HCT116 (cell line): ENCODE data around the gene RHBDD3. TPM values are rescaled to one million over a fixed set of nuclear protein-coding genes. Genes with fewer than 3 reads are reported as not detected.

Source experiments
- ATAC-seq: fragments of 200-7000 bp; cut with Tn5 transposase; 2 replicates; pipeline ENCODE4 v1.9.1; 2020; ENCODE audit warnings: mild to moderate bottlenecking, moderate library complexity
- BruUV-seq: library from RNA; stranded (reverse); fragments of 400-500 nt; replicated peaks from 2 replicates; lab custom pipeline; 2021; lab: Mats Ljungman, UMichigan
- CTCF ChIA-PET: fragments of 300-600 bp; sonication (Branson Sonifier 250); formaldehyde crosslinking; loops from one replicate; lab custom pipeline; 2021; ENCODE audit warnings: antibody characterized with exemption; lab: Charles Lee
- POLR2A ChIA-PET: fragments of 300-600, 350-600 bp; sonication (Branson Sonifier 250); formaldehyde crosslinking; loops from one replicate; lab custom pipeline; 2021; ENCODE audit warnings: antibody characterized with exemption; lab: Charles Lee
- RAD21 ChIA-PET, 2 experiments: fragments of 300-600 bp; sonication (Branson Sonifier 250); formaldehyde crosslinking; loops; one replicate each; lab custom pipeline; 2023; ENCODE audit warnings: low total read pairs in 2 of 2; ENCODE audit not compliant: uncharacterized antibody in 2 of 2, unreplicated experiment in 2 of 2, low non-redundant PET in 1 of 2; lab: Charles Lee
- DNase-seq: peaks from one replicate; pipeline ENCODE4 v3.0.0-alpha.2; 2010; ENCODE audit warnings: low read depth, low spot score
- H2AFZ ChIP-seq: fragments of 200-600 bp; shearing (Covaris generic), sonication (generic); 2 replicates; pipeline ENCODE4 v1.6.1; 2017; ENCODE audit warnings: low read depth, mixed run types, mixed read lengths, antibody characterized with exemption, low read length; ENCODE audit not compliant: poor library complexity, severe bottlenecking
- H3K27ac ChIP-seq: 2 replicates; pipeline ENCODE4 v1.5.1; 2012; ENCODE audit warnings: low read depth, low read length
- H3K27me3 ChIP-seq: fragments of 200-600 bp; sonication (generic); 2 replicates; pipeline ENCODE4 v1.6.1; 2016; ENCODE audit warnings: mixed run types, low read length, mixed read lengths; ENCODE audit not compliant: insufficient read depth
- H3K36me3 ChIP-seq, 2 experiments: fragments of 200-500 bp in 1 of 2; fragments of 200-600 bp in 1 of 2; sonication (Bioruptor generic) in 1 of 2; sonication (generic) in 1 of 2; 2 replicates each; pipeline versions ENCODE4 v1.5.1 to v1.6.1; 2014 to 2016; ENCODE audit warnings: low read length in 2 of 2, inconsistent platforms in 1 of 2, mixed read lengths in 1 of 2, mixed run types in 1 of 2; ENCODE audit not compliant: insufficient read depth in 2 of 2, control insufficient read depth in 1 of 2
- H3K4me1 ChIP-seq, 2 experiments: fragments of 200-600 bp in 1 of 2; sonication (generic) in 1 of 2; 2 replicates each; pipeline versions ENCODE4 v1.5.1 to v1.6.1; 2012 to 2017; ENCODE audit warnings: low read length in 2 of 2, inconsistent platforms in 1 of 2, mild to moderate bottlenecking in 1 of 2, mixed read lengths in 1 of 2, mixed run types in 1 of 2, moderate library complexity in 1 of 2; ENCODE audit not compliant: insufficient read depth in 2 of 2, control insufficient read depth in 1 of 2
- H3K4me2 ChIP-seq: fragments of 200-600 bp; sonication (generic); 2 replicates; pipeline ENCODE4 v1.6.1; 2017; ENCODE audit warnings: mixed run types, low read length, mixed read lengths
- H3K4me3 ChIP-seq, 2 experiments: fragments of 200-600 bp in 1 of 2; sonication (generic) in 1 of 2; replicated peaks in 1 of 2; 2 replicates each; pipeline ENCODE4 v1.5.1; 2011 to 2016; ENCODE audit warnings: low read length in 2 of 2, control low read depth in 1 of 2, low read depth in 1 of 2, mild to moderate bottlenecking in 1 of 2, mixed read lengths in 1 of 2, mixed run types in 1 of 2
- H3K79me2 ChIP-seq: fragments of 200-600 bp; sonication (generic); 2 replicates; pipeline ENCODE4 v1.6.1; 2017; ENCODE audit warnings: mild to moderate bottlenecking, mixed run types, low read length, moderate library complexity, mixed read lengths; ENCODE audit not compliant: insufficient read depth
- H3K9ac ChIP-seq: fragments of 200-600 bp; sonication (generic); 2 replicates; pipeline ENCODE4 v1.6.1; 2016; ENCODE audit warnings: low read length, mixed read lengths
- H3K9me2 ChIP-seq: fragments of 200-600 bp; sonication (generic), shearing (Covaris generic); 2 replicates; pipeline ENCODE4 v1.6.1; 2017; ENCODE audit warnings: mixed run types, mild to moderate bottlenecking, moderate library complexity; ENCODE audit not compliant: insufficient read depth
- H3K9me3 ChIP-seq, 2 experiments: fragments of 200-500 bp in 1 of 2; fragments of 200-600 bp in 1 of 2; sonication (Bioruptor generic) in 1 of 2; sonication (generic) in 1 of 2; 2 replicates each; pipeline ENCODE4 v1.6.1; 2014 to 2017; ENCODE audit warnings: low read length in 2 of 2, mixed read lengths in 2 of 2, inconsistent platforms in 1 of 2, low read depth in 1 of 2, mild to moderate bottlenecking in 1 of 2, mixed run types in 1 of 2, moderate library complexity in 1 of 2; ENCODE audit not compliant: control insufficient read depth in 1 of 2, insufficient read depth in 1 of 2
- H4K20me1 ChIP-seq: fragments of 200-600 bp; sonication (generic), shearing (Covaris generic); 2 replicates; pipeline ENCODE4 v1.6.1; 2017; ENCODE audit warnings: mixed run types, mild to moderate bottlenecking, moderate library complexity; ENCODE audit not compliant: insufficient read depth
- CBX3 ChIP-seq: IDR thresholded peaks from 2 replicates; pipeline ENCODE4 v1.6.1; 2012; ENCODE audit warnings: low read depth
- CEBPB ChIP-seq: IDR thresholded peaks from 2 replicates; pipeline ENCODE4 v1.6.1; 2012; ENCODE audit warnings: low read depth
- ELF1 ChIP-seq: IDR thresholded peaks from 2 replicates; pipeline ENCODE4 v1.6.1; 2012; ENCODE audit warnings: low read depth, borderline replicate concordance
- EZH2 ChIP-seq: fragments of 200-600 bp; sonication (generic); IDR thresholded peaks from 2 replicates; pipeline ENCODE4 v1.6.1; 2017; ENCODE audit warnings: antibody characterized with exemption, mixed run types
- EZH2phosphoT487 ChIP-seq: fragments of 200-600 bp; IDR thresholded peaks from 2 replicates; pipeline ENCODE4 v1.6.1; 2018; ENCODE audit warnings: antibody characterized with exemption, borderline replicate concordance
- FOSL1 ChIP-seq: IDR thresholded peaks from 2 replicates; pipeline ENCODE4 v1.6.1; 2012; ENCODE audit warnings: low read depth
- JUND ChIP-seq: IDR thresholded peaks from 2 replicates; pipeline ENCODE4 v1.6.1; 2012
- POLR2A ChIP-seq: IDR thresholded peaks from 2 replicates; pipeline ENCODE4 v1.7.0; 2011; ENCODE audit warnings: borderline replicate concordance; ENCODE audit not compliant: insufficient read depth, insufficient read length; ENCODE audit errors: extremely low read depth
- POLR2AphosphoS5 ChIP-seq: IDR thresholded peaks from 2 replicates; pipeline ENCODE4 v1.6.1; 2011; ENCODE audit warnings: mild to moderate bottlenecking, low read depth, low read length, moderate library complexity
- RAD21 ChIP-seq: IDR thresholded peaks from 2 replicates; pipeline ENCODE4 v1.6.1; 2012; ENCODE audit warnings: low read depth, mild to moderate bottlenecking
- SIN3A ChIP-seq: IDR thresholded peaks from 2 replicates; pipeline ENCODE4 v1.6.1; 2012; ENCODE audit warnings: low read depth
- SP1 ChIP-seq: IDR thresholded peaks from 2 replicates; pipeline ENCODE4 v1.6.1; 2012; ENCODE audit warnings: low read depth
- SRF ChIP-seq: IDR thresholded peaks from 2 replicates; pipeline ENCODE4 v1.6.1; 2012; ENCODE audit warnings: low read depth
- TCF7L2 ChIP-seq: IDR thresholded peaks from 2 replicates; pipeline ENCODE4 v1.7.0; 2011; ENCODE audit warnings: borderline replicate concordance, inconsistent platforms; ENCODE audit not compliant: insufficient read depth, insufficient read length; ENCODE audit errors: extremely low read depth
- ZFX ChIP-seq: fragments of 450-650 bp; IDR thresholded peaks from 2 replicates; pipeline ENCODE4 v1.6.1; 2017
- ZNF274 ChIP-seq: fragments of 200-500 bp; sonication (Bioruptor generic); IDR thresholded peaks from 2 replicates; pipeline ENCODE4 v1.6.1; 2014; ENCODE audit warnings: mild to moderate bottlenecking, low read depth, low read length, inconsistent platforms
- intact Hi-C: fragments of 100-400 bp; cut with micrococcal nuclease; formaldehyde crosslinking; loops from 2 replicates; pipeline ENCODE4 v1.10.0; 2022
- total RNA-seq: library from RNA; stranded (reverse); gene quantifications from one replicate; pipeline ENCODE4 v1.2.1, GENCODE V29; 2021; ENCODE audit not compliant: unreplicated experiment
- TF ChIP-seq, protein P1 (sequence below): IDR thresholded peaks from 2 replicates; pipeline ENCODE4 v1.6.1; 2012
- TF ChIP-seq, protein P2 (sequence below), 3 experiments: fragments of 200-600 bp in 1 of 3; sonication (generic) in 1 of 3; IDR thresholded peaks in 2 of 3; conservative IDR thresholded peaks in 1 of 3; 2 replicates each; pipeline ENCODE4 v1.5.1; 2012 to 2017; ENCODE audit warnings: low read depth in 2 of 3, low read length in 2 of 3, antibody characterized with exemption in 1 of 3, borderline replicate concordance in 1 of 3, control low read depth in 1 of 3, mild to moderate bottlenecking in 1 of 3, mixed read lengths in 1 of 3, mixed run types in 1 of 3, moderate library complexity in 1 of 3; ENCODE audit not compliant: insufficient read depth in 1 of 3
- TF ChIP-seq, protein P3 (sequence below): IDR thresholded peaks from 2 replicates; pipeline ENCODE4 v1.6.1; 2011; ENCODE audit warnings: mild to moderate bottlenecking, low read length, moderate library complexity; ENCODE audit not compliant: insufficient replicate concordance; ENCODE audit errors: extremely low read depth
- TF ChIP-seq, protein P4 (sequence below): IDR thresholded peaks from 2 replicates; pipeline ENCODE4 v1.6.1; 2012
- TF ChIP-seq, protein P5 (sequence below): IDR thresholded peaks from 2 replicates; pipeline ENCODE4 v1.6.1; 2012; ENCODE audit warnings: low read depth

The RHBDD3 gene
- total RNA-seq, 1 experiment from 2014 or later: 30.2 TPM

DNA sequence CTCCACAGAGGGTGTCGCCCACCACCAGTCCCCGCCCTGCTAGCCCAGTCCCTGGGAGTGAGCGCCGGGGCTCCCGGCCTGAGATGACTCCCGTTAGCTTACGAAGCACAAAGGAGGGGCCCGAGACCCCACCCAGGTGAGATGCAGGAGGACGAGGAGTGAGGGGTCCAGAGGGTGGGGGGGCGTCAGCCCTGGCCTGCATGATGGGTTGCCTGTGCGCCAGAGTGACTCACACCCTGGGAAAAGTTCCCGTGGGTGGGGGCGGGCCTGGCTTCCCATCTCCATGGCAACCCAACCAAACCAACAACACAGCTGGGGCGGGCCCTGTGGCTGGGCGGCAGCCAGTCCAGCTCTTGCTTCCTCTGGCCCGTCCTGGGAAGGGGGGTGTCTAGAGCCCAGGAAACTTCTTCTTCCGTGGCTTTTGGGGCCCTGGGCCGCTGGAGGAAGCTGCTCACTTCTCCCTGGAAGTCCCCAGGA, 43.1 kb upstream of the RHBDD3 start:
- RAD21 ChIA-PET: no interaction called here
- ATAC-seq (peak; percentile 47), DNase-seq (peak; percentile 75)
- no peak overlapping the region for H2AFZ ChIP-seq
- intact Hi-C loops: no loop called here
- H3K4me1 ChIP-seq: peaks cover 26 to 53% of the 10 kb centered on the region in 2 experiments
- BruUV-seq: no TSS peak
- peak overlapping the region; percentile 50; the same call in 1 of the 2 replicates for H3K27ac ChIP-seq
- no peaks in the 10 kb centered on the region for H3K9me3 ChIP-seq
- H3K9me2 ChIP-seq: no peaks in the 10 kb centered on the region
- no peak overlapping the region for H3K4me3 ChIP-seq
- H4K20me1 ChIP-seq: no peaks in the 10 kb centered on the region
- CTCF ChIA-PET: interaction anchor here (0.9 to 1.0 kb wide), 3 partner anchors 10 to 34 kb away, joined by 3 to 4 read pairs (median 3); no protein-coding TSS in a partner anchor
- H3K36me3 ChIP-seq: no peaks in the 10 kb centered on the region
- POLR2A ChIA-PET: interaction anchor here (0.8 kb wide), 1 partner anchor 10 kb away, joined by 3 read pairs; no protein-coding TSS in a partner anchor
- peaks cover 7% of the 10 kb centered on the region; the same call in 1 of the 2 replicates for H3K79me2 ChIP-seq
- peak overlapping the region; percentile 48 for H3K9ac ChIP-seq
- H3K27me3 ChIP-seq: no peaks in the 10 kb centered on the region
- H3K4me2 ChIP-seq: peak overlapping the region; percentile 66
- TF ChIP-seq SIN3A (no peak), TCF7L2 (no peak), ZNF274 (no peak), CBX3 (no peak), ELF1 (no peak), POLR2AphosphoS5 (0 out of 2 replicates have a peak, but pooled peaks have one; percentile 23), FOSL1 (peak; percentile 49; the same call in 1 of the 2 replicates), CEBPB (no peak), JUND (no peak; the same call in none of the 2 replicates), RAD21 (no peak), ZFX (no peak), SP1 (peak; percentile 42; the same call in 1 of the 2 replicates), EZH2 (no peak), SRF (no peak), POLR2A (no peak), EZH2phosphoT487 (no peak)
- TF ChIP-seq, protein P1, sequence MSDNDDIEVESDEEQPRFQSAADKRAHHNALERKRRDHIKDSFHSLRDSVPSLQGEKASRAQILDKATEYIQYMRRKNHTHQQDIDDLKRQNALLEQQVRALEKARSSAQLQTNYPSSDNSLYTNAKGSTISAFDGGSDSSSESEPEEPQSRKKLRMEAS: no peak
- TF ChIP-seq, protein P2, sequence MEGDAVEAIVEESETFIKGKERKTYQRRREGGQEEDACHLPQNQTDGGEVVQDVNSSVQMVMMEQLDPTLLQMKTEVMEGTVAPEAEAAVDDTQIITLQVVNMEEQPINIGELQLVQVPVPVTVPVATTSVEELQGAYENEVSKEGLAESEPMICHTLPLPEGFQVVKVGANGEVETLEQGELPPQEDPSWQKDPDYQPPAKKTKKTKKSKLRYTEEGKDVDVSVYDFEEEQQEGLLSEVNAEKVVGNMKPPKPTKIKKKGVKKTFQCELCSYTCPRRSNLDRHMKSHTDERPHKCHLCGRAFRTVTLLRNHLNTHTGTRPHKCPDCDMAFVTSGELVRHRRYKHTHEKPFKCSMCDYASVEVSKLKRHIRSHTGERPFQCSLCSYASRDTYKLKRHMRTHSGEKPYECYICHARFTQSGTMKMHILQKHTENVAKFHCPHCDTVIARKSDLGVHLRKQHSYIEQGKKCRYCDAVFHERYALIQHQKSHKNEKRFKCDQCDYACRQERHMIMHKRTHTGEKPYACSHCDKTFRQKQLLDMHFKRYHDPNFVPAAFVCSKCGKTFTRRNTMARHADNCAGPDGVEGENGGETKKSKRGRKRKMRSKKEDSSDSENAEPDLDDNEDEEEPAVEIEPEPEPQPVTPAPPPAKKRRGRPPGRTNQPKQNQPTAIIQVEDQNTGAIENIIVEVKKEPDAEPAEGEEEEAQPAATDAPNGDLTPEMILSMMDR (IDR thresholded peaks at IDR 0.05 in 2 of 3, conservative IDR thresholded peaks at IDR 0.05 in 1 of 3; ENCODE audit: borderline replicate concordance in 1 of 3, insufficient read depth in 1 of 3, low read depth in 2 of 3, low read length in 2 of 3): no peak
- TF ChIP-seq, protein P3, sequence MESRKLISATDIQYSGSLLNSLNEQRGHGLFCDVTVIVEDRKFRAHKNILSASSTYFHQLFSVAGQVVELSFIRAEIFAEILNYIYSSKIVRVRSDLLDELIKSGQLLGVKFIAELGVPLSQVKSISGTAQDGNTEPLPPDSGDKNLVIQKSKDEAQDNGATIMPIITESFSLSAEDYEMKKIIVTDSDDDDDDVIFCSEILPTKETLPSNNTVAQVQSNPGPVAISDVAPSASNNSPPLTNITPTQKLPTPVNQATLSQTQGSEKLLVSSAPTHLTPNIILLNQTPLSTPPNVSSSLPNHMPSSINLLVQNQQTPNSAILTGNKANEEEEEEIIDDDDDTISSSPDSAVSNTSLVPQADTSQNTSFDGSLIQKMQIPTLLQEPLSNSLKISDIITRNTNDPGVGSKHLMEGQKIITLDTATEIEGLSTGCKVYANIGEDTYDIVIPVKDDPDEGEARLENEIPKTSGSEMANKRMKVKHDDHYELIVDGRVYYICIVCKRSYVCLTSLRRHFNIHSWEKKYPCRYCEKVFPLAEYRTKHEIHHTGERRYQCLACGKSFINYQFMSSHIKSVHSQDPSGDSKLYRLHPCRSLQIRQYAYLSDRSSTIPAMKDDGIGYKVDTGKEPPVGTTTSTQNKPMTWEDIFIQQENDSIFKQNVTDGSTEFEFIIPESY: no peak
- TF ChIP-seq, protein P4, sequence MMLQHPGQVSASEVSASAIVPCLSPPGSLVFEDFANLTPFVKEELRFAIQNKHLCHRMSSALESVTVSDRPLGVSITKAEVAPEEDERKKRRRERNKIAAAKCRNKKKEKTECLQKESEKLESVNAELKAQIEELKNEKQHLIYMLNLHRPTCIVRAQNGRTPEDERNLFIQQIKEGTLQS: no peak
- TF ChIP-seq, protein P5, sequence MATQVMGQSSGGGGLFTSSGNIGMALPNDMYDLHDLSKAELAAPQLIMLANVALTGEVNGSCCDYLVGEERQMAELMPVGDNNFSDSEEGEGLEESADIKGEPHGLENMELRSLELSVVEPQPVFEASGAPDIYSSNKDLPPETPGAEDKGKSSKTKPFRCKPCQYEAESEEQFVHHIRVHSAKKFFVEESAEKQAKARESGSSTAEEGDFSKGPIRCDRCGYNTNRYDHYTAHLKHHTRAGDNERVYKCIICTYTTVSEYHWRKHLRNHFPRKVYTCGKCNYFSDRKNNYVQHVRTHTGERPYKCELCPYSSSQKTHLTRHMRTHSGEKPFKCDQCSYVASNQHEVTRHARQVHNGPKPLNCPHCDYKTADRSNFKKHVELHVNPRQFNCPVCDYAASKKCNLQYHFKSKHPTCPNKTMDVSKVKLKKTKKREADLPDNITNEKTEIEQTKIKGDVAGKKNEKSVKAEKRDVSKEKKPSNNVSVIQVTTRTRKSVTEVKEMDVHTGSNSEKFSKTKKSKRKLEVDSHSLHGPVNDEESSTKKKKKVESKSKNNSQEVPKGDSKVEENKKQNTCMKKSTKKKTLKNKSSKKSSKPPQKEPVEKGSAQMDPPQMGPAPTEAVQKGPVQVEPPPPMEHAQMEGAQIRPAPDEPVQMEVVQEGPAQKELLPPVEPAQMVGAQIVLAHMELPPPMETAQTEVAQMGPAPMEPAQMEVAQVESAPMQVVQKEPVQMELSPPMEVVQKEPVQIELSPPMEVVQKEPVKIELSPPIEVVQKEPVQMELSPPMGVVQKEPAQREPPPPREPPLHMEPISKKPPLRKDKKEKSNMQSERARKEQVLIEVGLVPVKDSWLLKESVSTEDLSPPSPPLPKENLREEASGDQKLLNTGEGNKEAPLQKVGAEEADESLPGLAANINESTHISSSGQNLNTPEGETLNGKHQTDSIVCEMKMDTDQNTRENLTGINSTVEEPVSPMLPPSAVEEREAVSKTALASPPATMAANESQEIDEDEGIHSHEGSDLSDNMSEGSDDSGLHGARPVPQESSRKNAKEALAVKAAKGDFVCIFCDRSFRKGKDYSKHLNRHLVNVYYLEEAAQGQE: no peak
